ENCODE measurements around the gene RNASEH2A. TPM values are rescaled to one million over a fixed set of nuclear protein-coding genes. Genes with fewer than 3 reads are reported as not detected.
A peak's percentile ranks its signal among the peaks of the same experiment; 100 is the strongest.

Gene RNASEH2A
- total RNA-seq, 1 experiment from 2014 or later = 72.9 TPM

- TF ChIP-seq, protein P1, sequence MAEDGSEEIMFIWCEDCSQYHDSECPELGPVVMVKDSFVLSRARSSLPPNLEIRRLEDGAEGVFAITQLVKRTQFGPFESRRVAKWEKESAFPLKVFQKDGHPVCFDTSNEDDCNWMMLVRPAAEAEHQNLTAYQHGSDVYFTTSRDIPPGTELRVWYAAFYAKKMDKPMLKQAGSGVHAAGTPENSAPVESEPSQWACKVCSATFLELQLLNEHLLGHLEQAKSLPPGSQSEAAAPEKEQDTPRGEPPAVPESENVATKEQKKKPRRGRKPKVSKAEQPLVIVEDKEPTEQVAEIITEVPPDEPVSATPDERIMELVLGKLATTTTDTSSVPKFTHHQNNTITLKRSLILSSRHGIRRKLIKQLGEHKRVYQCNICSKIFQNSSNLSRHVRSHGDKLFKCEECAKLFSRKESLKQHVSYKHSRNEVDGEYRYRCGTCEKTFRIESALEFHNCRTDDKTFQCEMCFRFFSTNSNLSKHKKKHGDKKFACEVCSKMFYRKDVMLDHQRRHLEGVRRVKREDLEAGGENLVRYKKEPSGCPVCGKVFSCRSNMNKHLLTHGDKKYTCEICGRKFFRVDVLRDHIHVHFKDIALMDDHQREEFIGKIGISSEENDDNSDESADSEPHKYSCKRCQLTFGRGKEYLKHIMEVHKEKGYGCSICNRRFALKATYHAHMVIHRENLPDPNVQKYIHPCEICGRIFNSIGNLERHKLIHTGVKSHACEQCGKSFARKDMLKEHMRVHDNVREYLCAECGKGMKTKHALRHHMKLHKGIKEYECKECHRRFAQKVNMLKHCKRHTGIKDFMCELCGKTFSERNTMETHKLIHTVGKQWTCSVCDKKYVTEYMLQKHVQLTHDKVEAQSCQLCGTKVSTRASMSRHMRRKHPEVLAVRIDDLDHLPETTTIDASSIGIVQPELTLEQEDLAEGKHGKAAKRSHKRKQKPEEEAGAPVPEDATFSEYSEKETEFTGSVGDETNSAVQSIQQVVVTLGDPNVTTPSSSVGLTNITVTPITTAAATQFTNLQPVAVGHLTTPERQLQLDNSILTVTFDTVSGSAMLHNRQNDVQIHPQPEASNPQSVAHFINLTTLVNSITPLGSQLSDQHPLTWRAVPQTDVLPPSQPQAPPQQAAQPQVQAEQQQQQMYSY (CRISPR knock-in tag; IDR thresholded peaks at IDR 0.05) = no peak
- TF ChIP-seq, protein P2, sequence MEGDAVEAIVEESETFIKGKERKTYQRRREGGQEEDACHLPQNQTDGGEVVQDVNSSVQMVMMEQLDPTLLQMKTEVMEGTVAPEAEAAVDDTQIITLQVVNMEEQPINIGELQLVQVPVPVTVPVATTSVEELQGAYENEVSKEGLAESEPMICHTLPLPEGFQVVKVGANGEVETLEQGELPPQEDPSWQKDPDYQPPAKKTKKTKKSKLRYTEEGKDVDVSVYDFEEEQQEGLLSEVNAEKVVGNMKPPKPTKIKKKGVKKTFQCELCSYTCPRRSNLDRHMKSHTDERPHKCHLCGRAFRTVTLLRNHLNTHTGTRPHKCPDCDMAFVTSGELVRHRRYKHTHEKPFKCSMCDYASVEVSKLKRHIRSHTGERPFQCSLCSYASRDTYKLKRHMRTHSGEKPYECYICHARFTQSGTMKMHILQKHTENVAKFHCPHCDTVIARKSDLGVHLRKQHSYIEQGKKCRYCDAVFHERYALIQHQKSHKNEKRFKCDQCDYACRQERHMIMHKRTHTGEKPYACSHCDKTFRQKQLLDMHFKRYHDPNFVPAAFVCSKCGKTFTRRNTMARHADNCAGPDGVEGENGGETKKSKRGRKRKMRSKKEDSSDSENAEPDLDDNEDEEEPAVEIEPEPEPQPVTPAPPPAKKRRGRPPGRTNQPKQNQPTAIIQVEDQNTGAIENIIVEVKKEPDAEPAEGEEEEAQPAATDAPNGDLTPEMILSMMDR (IDR thresholded peaks at IDR 0.05) = peak; percentile 99
- TF ChIP-seq FOXP4 (CRISPR knock-in tag; IDR thresholded peaks at IDR 0.05) (peak; percentile 38; the same call in 1 of the 2 replicates), CREB1 (CRISPR knock-in tag; IDR thresholded peaks at IDR 0.05) (no peak), ZNF138 (CRISPR knock-in tag; conservative IDR thresholded peaks at IDR 0.05) (no peak), USF1 (CRISPR knock-in tag; IDR thresholded peaks at IDR 0.05) (peak; percentile 80), NFATC4 (CRISPR knock-in tag; IDR thresholded peaks at IDR 0.05) (no peak), ZNF317 (CRISPR knock-in tag; IDR thresholded peaks at IDR 0.05; ENCODE audit: borderline replicate concordance, low read depth) (no peak), ZNF121 (CRISPR knock-in tag; IDR thresholded peaks at IDR 0.05) (0 out of 2 replicates have a peak, but pooled peaks have one; percentile 2), NR2C2 (CRISPR knock-in tag; IDR thresholded peaks at IDR 0.05) (no peak)
- TF ChIP-seq, protein P3, sequence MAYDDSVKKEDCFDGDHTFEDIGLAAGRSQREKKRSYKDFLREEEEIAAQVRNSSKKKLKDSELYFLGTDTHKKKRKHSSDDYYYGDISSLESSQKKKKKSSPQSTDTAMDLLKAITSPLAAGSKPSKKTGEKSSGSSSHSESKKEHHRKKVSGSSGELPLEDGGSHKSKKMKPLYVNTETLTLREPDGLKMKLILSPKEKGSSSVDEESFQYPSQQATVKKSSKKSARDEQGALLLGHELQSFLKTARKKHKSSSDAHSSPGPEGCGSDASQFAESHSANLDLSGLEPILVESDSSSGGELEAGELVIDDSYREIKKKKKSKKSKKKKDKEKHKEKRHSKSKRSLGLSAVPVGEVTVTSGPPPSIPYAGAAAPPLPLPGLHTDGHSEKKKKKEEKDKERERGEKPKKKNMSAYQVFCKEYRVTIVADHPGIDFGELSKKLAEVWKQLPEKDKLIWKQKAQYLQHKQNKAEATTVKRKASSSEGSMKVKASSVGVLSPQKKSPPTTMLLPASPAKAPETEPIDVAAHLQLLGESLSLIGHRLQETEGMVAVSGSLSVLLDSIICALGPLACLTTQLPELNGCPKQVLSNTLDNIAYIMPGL (CRISPR knock-in tag; IDR thresholded peaks at IDR 0.05) = peak; percentile 80; the same call in 1 of the 2 replicates
Measured at GRCh38 chr19:12847159-12848139, 41.1 kb downstream of the RNASEH2A start (continued).

DNA sequence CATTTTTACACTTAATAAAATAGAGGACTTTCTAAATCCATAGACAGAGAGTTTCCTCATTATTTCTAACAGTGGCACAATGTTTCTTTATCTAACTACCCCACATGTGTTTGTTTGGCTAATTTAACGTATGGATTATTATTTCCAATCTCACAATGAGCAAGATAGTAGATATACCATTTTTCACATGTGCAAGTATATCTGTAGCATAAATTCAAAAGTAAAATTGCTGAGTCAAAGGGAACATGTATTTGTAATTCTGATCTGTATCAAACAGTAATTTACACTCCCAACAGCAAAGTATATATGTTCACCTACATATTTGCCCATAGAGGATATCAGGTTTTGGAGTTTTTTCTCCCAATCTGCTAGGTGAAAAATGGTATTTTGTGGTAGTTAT lies 50.3 kb downstream of the RNASEH2A start:
- Mint-ChIP-seq H3K9me3 (peaks cover 12% of the 10 kb centered on the region), H3K27ac (no peak overlapping the region), H3K4me3 (no peak overlapping the region), H3K36me3 (peaks cover 34% of the 10 kb centered on the region), H3K27me3 (ENCODE audit: low read depth) (no peaks in the 10 kb centered on the region), H3K4me1 (no peaks in the 10 kb centered on the region)
- DNase-seq (ENCODE audit: low spot score) = no peak
- no peak for ATAC-seq
- ChIA-PET POLR2A (no interaction called here), CTCF (interaction anchor here (3.0 kb wide), 1 partner anchor 9 kb away, joined by 11 read pairs; no protein-coding TSS in a partner anchor)
- TF ChIP-seq SP1 (CRISPR knock-in tag; conservative IDR thresholded peaks at IDR 0.05) (no peak), RELA (CRISPR knock-in tag; IDR thresholded peaks at IDR 0.05; ENCODE audit: borderline replicate concordance) (no peak), ARID4B (CRISPR knock-in tag; IDR thresholded peaks at IDR 0.05; ENCODE audit: borderline replicate concordance) (no peak), NFE2L1 (CRISPR knock-in tag; IDR thresholded peaks at IDR 0.05) (no peak)
